Dermis microvascular lymphatic vessel endothelial cell (primary cell): Measurements from ENCODE around the gene ITM2B. TPM values are rescaled to one million over a fixed set of nuclear protein-coding genes. Genes with fewer than 3 reads are reported as not detected.
A peak's percentile ranks its signal among the peaks of the same experiment; 100 is the strongest.

Source experiments
- DNase-seq, 2 donors: peaks; one replicate each; pipeline versions ENCODE4 v3.0.0 to v3.0.0-alpha.2; 2010; ENCODE audit warnings: low read depth in 2 of 2
- total RNA-seq: library from RNA; depleted of rRNA; stranded (reverse); fragments of >200 nt; gene quantifications from 2 replicates; pipeline ENCODE4 v1.2.1, GENCODE V29; 2014

Gene ITM2B
- total RNA-seq, 1 donor from 2014 or later: 228 TPM

- peak; percentile 21 to 57 for DNase-seq
Observed at GRCh38 chr13:48304143-48304876, 71.3 kb downstream of the ITM2B start.

- no peak for DNase-seq
Observed at GRCh38 chr13:48311223-48311622, 78.2 kb downstream of the ITM2B start.

GRCh38 chr13:48315969-48316650, 83.1 kb downstream of the ITM2B start:
- DNase-seq: no peak

- no peak for DNase-seq
Observed at GRCh38 chr13:48316826-48317510, 84.0 kb downstream of the ITM2B start.

GRCh38 chr13:48317511-48318376, 84.7 kb downstream of the ITM2B start:
- peak in 1 of 2 donors; percentile 25 for DNase-seq

GRCh38 chr13:48318377-48318811, 85.4 kb downstream of the ITM2B start:
- DNase-seq: no peak

- DNase-seq: no peak
Observed at GRCh38 chr13:48318821-48319511, 86.0 kb downstream of the ITM2B start.

Other genes with a start within 250 kb of the ITM2B start
- 30.1 and 30.6 TPM in 2 replicates for gene SUCLA2, start 231.9 kb upstream of the ITM2B start, total RNA-seq
- 15.7 and 28.6 TPM in 2 replicates for gene NUDT15, start 195.5 kb upstream of the ITM2B start, total RNA-seq
- 30.3 and 33.8 TPM in 2 replicates for gene MED4, start 138.1 kb upstream of the ITM2B start, total RNA-seq
- 24.4 and 27.6 TPM in 2 replicates for gene RB1, start 70.5 kb downstream of the ITM2B start, total RNA-seq
- 22.0 and 22.4 TPM in 2 replicates for gene LPAR6, start 179.9 kb downstream of the ITM2B start, total RNA-seq